ENCODE data around the gene UBE3B. TPM values are rescaled to one million over a fixed set of nuclear protein-coding genes. Genes with fewer than 3 reads are reported as not detected.

Gene UBE3B
- total RNA-seq, 1 donor from 2014 or later = 28.4 TPM

- Histone ChIP-seq H3K9me3 (ENCODE audit: low read depth) (no peaks in the 10 kb centered on the region), H3K9ac (no peak overlapping the region), H3K27me3 (no peaks in the 10 kb centered on the region), H3K27ac (no peak overlapping the region), H3K4me3 (no peak overlapping the region), H3F3A (ENCODE audit: low read depth) (no peaks in the 10 kb centered on the region), H2AFZ (replicated peaks) (no peak overlapping the region), H3K4me2 (no peak overlapping the region), H3K4me1 (no peaks in the 10 kb centered on the region), H4K20me1 (ENCODE audit: low read depth) (peaks cover 2% of the 10 kb centered on the region), H3K79me2 (ENCODE audit: low read depth) (peaks cover under 1% of the 10 kb centered on the region), H3K36me3 (no peaks in the 10 kb centered on the region)
- H3K27me3 Mint-ChIP-seq (ENCODE audit: insufficient read depth, low read depth) = peaks cover 2% of the 10 kb centered on the region
- TF ChIP-seq EZH2 (IDR thresholded peaks at IDR 0.05) (no peak), EZH2phosphoT487 (IDR thresholded peaks at IDR 0.05) (no peak), CTCF (IDR thresholded peaks at IDR 0.05) (no peak)
- no peak overlapping the region for H3K4me3 Mint-ChIP-seq
- H3K4me1 Mint-ChIP-seq = no peaks in the 10 kb centered on the region
- no peak overlapping the region for H3K27ac Mint-ChIP-seq
- H3K9me3 Mint-ChIP-seq = no peaks in the 10 kb centered on the region
- H3K36me3 Mint-ChIP-seq = peaks cover 13% of the 10 kb centered on the region
- no peak for DNase-seq (ENCODE audit: low spot score)
Observed at GRCh38 chr12:109485201-109485600, 7.8 kb downstream of the UBE3B start.

DNA sequence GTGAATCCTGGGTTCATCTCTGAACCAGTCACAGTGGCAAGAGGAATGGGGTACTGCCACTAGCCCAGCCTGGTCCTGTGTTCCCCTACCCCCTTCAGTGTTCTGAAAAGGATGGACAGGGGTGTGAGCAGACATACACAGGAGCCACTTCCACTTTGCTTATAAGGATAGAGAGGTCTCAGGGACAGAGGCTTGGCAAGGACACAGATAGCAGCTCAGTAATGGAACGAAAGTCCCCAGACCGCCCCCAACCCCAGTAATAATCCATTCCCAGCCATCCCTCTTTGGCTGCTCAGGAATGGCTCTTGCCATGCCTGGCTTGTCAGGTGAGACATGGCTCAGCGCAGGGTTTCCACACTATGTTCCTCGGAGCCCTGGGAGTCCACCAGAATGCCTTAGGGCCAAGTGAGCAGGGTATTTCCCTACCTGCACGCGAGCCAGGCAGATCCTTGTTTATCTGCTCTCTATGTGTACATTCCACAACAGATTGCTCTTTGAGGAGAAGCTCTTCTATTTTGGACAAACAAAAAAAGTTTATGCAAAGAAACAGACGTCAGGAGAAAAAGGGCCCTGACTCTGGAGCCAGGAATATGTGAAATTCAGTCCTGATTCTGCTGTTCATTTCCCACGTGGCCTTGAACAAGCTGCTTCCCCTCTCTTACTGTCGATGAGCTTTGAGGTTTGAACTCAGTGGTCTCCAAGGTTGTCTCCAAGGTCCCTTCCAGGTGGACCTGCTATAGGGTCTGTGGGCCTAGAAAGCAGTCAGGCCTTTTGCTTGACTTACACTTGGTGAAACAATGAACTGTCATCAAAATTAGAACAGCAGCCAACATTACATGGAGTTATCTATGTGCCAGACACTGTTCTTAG is 10.0 kb downstream of the UBE3B start:
- H3K79me2 ChIP-seq (ENCODE audit: low read depth) = no peaks in the 10 kb centered on the region
- H3K27ac ChIP-seq = no peak overlapping the region
- no peak for TF ChIP-seq CTCF (IDR thresholded peaks at IDR 0.05)
- H3K4me3 Mint-ChIP-seq = no peak overlapping the region
- peaks cover 15% of the 10 kb centered on the region for H3K36me3 Mint-ChIP-seq
- H2AFZ ChIP-seq (replicated peaks) = no peak overlapping the region
- DNase-seq (ENCODE audit: low spot score) = no peak
- no peaks in the 10 kb centered on the region for H3F3A ChIP-seq (ENCODE audit: low read depth)
- H3K4me1 ChIP-seq = no peaks in the 10 kb centered on the region
- no peaks in the 10 kb centered on the region for H3K36me3 ChIP-seq
- H3K4me2 ChIP-seq = no peak overlapping the region
- H3K27me3 ChIP-seq = no peaks in the 10 kb centered on the region
- peaks cover 1% of the 10 kb centered on the region for H4K20me1 ChIP-seq (ENCODE audit: low read depth)
- H3K27me3 Mint-ChIP-seq (ENCODE audit: insufficient read depth, low read depth) = peaks cover 2% of the 10 kb centered on the region
- no peak overlapping the region for H3K27ac Mint-ChIP-seq
- H3K9me3 ChIP-seq (ENCODE audit: low read depth) = no peaks in the 10 kb centered on the region
- H3K9me3 Mint-ChIP-seq = no peaks in the 10 kb centered on the region
- H3K4me3 ChIP-seq = no peak overlapping the region
- H3K4me1 Mint-ChIP-seq = no peaks in the 10 kb centered on the region
- H3K9ac ChIP-seq = no peak overlapping the region

- Histone ChIP-seq H3K79me2 (ENCODE audit: low read depth) (no peaks in the 10 kb centered on the region), H3K4me3 (no peak overlapping the region), H3K9me3 (ENCODE audit: low read depth) (no peaks in the 10 kb centered on the region), H3K9ac (no peak overlapping the region), H3K27me3 (no peaks in the 10 kb centered on the region), H3K4me1 (no peaks in the 10 kb centered on the region), H4K20me1 (ENCODE audit: low read depth) (no peaks in the 10 kb centered on the region), H3K36me3 (no peaks in the 10 kb centered on the region), H3F3A (ENCODE audit: low read depth) (no peaks in the 10 kb centered on the region), H3K27ac (no peak overlapping the region), H2AFZ (replicated peaks) (no peak overlapping the region), H3K4me2 (no peak overlapping the region)
- H3K4me3 Mint-ChIP-seq = no peak overlapping the region
- DNase-seq (ENCODE audit: low spot score) = no peak
- H3K9me3 Mint-ChIP-seq = no peaks in the 10 kb centered on the region
- H3K27me3 Mint-ChIP-seq (ENCODE audit: insufficient read depth, low read depth) = peaks cover 2% of the 10 kb centered on the region
- no peak overlapping the region for H3K27ac Mint-ChIP-seq
- peaks cover 15% of the 10 kb centered on the region for H3K36me3 Mint-ChIP-seq
- H3K4me1 Mint-ChIP-seq = no peaks in the 10 kb centered on the region
- TF ChIP-seq EZH2 (IDR thresholded peaks at IDR 0.05) (no peak), CTCF (IDR thresholded peaks at IDR 0.05) (no peak), EZH2phosphoT487 (IDR thresholded peaks at IDR 0.05) (no peak)
Observed at GRCh38 chr12:109488051-109488665, 10.7 kb downstream of the UBE3B start.
